ENCODE results near the gene DGKH.

DNA sequence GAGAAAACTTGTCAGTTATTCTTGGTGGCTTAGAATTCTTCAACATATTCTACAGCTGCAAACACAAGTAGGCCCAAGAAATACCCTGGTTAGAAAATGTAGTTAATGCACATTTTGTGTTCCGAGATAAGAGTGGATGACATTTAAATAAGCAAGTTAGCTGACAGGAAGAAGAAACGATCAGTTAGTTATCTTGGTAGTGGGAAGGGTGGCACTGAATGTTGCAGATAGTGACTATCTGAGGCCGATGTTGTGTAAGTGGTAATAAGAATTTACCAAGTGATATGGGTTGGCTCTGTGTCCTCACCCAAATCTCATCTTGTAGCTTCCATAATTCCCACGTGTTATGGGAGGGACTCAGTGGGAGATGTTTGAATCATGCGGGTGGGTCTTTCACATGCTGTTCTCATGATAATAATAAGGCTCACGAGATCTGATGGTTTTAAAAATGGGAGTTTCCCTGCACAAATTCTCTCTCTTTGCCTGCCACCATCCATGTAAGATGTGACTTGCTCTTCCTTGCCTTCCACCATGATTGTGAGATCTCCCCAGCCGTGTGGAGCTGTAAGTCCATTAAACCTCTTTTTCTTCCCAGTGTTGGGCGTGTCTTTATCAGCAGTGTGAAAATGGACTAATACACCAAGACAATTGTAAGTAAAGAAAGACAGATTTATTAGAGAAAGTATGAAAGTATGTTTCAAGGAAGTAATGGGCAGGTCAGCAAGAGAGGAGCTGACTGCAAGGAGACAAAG is 212.6 kb downstream of the DGKH start:
- TF ChIP-seq, protein P1, sequence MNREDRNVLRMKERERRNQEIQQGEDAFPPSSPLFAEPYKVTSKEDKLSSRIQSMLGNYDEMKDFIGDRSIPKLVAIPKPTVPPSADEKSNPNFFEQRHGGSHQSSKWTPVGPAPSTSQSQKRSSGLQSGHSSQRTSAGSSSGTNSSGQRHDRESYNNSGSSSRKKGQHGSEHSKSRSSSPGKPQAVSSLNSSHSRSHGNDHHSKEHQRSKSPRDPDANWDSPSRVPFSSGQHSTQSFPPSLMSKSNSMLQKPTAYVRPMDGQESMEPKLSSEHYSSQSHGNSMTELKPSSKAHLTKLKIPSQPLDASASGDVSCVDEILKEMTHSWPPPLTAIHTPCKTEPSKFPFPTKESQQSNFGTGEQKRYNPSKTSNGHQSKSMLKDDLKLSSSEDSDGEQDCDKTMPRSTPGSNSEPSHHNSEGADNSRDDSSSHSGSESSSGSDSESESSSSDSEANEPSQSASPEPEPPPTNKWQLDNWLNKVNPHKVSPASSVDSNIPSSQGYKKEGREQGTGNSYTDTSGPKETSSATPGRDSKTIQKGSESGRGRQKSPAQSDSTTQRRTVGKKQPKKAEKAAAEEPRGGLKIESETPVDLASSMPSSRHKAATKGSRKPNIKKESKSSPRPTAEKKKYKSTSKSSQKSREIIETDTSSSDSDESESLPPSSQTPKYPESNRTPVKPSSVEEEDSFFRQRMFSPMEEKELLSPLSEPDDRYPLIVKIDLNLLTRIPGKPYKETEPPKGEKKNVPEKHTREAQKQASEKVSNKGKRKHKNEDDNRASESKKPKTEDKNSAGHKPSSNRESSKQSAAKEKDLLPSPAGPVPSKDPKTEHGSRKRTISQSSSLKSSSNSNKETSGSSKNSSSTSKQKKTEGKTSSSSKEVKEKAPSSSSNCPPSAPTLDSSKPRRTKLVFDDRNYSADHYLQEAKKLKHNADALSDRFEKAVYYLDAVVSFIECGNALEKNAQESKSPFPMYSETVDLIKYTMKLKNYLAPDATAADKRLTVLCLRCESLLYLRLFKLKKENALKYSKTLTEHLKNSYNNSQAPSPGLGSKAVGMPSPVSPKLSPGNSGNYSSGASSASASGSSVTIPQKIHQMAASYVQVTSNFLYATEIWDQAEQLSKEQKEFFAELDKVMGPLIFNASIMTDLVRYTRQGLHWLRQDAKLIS (CRISPR knock-in tag; IDR thresholded peaks at IDR 0.05): no peak
- TF ChIP-seq EZH2 (IDR thresholded peaks at IDR 0.05; ENCODE audit: borderline replicate concordance, low read depth, low read length): no peak

All from K562 (cell line).